GM19463 (cell line): ENCODE data around the gene SMYD3.
"Not testable (repeated sequence)": the region's sequence is repeated elsewhere in the genome, so short reads cannot be mapped to it uniquely, and the experiment has no call there.

Experiments
- ATAC-seq: cut with Tn5 transposase; IDR thresholded peaks from one replicate; pipeline ENCODE4 v1.9.1; 2021; ENCODE audit warnings: mild to moderate bottlenecking, moderate library complexity; ENCODE audit not compliant: unreplicated experiment

Gene SMYD3

DNA sequence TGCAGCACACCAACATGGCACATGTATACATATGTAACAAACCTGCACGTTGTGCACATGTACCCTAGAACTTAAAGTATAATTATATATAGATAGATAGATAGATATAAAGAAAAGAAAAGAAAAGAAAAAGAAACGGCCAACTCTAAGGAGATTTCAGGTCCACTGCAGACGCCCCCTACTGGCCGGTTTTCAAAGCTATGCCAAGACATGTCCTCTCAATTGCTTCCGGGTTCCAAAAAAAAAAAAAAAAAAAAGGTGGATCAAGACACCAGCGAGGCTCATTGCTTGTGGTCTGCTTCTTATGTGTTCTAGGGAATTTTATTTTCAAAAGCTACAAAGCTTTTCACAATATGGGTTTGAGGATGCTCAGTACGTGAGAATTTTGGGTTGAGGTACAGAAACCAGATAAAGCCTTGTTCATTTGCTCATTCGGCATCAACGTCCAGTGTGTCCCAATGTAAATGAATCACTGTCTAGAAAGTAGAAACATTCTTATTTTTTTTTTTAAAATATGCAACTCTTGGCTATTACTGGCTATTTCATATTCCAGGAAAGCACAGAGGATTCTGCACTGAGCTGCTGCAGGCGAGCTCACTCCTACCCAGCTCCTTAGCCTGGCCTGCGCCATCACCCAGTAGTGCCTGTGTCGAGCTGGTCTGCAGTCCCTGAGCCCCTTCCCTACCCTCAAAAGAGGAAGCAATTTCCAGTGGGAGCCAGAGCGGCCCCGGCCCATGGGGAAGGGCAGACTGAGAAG, 709.3 kb downstream of the SMYD3 start:
- no peak for ATAC-seq

DNA sequence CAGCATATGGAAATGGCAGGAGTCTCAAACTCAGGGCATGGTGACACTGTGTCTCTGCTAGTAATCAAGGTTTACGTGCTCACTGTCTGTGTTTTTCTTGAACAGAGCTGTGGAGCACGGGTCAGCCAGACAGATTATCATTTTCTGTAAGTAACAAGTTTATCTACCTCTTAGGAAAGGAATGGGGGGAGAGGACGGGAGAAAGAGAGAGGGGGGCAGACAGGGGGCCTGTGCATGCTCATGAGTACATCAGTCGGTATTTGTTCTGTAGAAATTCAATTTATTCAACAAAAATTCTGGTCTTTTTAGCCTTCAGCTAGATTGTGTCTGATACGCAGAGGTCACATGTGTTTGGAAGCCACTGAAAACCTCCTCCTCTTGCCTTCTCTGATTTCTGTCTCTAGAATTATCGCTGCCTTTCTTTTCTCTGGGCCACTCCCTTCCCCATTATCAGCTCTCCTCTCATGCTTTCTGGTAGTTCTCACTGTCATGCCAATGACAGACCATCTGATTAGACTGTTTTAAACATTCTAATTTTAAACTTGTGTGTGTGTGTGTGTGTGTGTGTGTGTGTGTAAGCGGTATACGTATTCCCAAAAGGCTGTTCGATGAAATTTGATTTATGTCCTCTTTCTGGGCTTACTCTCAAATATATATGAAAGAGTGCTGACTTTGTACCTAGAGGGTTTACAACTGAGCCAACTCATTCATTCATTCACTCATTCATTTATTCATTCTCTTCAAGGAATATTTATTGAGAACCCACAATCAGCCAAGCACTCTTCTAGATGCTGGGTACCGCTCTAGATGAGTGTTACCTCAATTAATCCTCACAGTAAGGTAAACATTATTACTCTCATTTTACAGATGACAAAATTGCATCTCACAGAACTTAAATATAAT, 715.4 kb downstream of the SMYD3 start:
- ATAC-seq: no peak

DNA sequence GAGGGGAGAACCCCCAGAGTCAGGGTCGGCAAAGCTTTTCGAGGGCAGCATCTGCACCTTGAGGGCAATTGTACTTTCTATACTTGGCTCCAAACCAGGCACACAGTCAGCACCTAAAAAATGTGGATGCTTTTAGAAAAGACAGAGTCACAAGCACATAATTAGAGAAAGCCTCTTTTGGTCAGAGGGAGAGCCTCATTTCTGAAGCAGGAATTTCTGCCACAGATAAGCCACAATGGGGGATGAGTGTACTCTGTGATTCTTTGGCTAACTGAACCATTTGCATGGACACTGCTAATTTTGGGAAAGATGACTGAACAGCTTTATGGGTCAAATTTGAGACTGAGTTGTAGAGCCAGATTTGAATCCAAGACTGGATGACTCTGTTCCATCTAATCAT, 716.6 kb downstream of the SMYD3 start:
- ATAC-seq: no peak

DNA sequence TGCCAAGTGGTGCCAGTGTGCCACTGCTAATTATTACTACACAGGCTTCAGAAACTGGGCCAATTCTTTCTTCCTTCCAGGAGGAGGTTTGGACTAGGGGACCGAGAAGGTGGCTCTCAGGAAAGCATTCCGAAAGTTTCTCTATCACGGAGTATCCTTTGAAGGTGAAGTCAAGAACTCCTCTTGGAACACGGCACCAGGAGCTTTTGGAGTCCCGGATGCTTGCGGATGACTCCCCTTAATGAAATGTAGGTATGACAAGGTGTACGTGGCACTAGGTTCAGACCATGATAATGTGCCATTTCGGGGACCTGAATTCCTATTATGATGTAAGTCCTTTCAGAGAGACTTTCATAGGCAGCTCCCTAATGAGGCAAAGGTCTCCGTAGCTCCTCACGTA, 718.2 kb downstream of the SMYD3 start:
- ATAC-seq: no peak

DNA sequence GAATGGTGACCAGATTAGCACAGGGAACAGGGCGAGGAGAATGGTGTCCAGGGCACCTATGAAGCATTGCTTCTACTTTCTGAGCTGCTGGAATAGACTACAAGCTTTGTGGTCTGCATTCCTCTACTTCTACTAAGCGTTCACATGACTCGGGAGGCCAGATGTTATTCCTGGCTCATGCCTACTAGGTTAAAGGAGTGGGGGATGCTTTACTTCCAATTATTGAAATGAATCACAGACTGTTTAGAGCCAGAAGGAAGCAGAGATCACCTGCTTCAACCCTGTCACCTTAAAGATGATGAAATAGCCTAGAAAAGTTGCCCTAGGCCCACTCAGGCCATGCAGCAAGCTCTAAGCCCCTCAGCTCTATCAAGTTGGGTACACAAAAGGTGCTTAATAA, 718.8 kb downstream of the SMYD3 start:
- no peak for ATAC-seq

DNA sequence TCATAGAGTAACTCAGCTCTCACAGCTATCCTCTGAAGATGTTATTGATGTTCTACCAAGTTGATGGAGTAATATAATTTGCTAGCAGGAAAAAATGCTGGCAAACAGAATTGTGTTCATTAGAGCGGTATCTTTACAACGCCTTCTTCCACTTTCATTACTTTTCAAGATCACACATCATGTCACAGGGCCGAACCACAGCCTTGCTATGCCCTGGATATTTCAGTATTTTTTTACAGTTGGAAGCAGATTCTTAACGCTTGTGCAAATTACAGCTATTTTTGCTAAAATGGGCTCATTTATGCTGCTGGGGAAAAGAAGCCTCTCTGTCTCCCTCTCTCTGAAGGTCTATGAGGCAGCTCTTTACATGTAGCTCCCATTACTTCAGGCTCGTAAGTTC, 720.1 kb downstream of the SMYD3 start:
- no peak for ATAC-seq

DNA sequence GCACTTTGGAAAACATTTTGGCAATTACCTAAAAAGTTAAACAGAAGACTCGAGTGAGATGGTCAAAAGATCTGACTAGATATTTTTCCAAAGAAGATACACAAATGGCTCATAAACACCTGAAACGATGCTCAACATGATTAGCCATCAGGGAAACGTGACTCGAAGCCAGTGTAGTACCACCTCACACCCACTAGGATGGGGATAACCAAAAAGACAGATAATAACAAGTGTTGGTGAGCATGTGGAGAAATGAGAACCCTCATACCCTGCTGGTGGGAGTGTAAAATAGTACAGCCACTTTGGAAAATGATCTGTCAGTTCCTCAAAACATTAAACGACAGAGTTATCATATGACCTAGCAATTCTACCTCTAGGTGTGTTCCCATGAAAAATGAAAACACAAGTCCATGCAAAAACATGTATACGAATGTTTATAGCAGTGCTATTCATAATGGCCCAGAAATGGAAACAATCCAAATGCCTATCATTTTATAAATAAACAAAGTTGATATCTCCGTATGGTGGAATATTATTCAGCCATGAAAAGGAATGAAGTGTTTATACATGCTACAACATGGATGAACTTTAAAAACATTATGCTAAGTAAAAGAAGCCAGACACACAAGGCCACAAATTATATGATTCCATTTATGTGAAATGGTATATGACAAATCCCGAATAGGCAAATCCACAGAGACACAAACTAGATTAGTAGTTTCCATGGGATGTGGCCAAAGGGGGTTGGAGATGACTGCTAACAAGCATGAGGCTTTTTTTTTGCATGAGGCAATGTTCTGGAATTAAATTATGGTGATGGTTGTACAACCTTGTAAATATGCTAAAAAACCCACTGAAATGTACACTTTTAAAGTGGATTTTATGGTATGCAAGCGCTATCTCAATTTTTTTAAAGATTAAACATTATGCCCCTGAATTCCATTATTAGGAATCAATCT, 727.0 kb downstream of the SMYD3 start:
- no peak for ATAC-seq

DNA sequence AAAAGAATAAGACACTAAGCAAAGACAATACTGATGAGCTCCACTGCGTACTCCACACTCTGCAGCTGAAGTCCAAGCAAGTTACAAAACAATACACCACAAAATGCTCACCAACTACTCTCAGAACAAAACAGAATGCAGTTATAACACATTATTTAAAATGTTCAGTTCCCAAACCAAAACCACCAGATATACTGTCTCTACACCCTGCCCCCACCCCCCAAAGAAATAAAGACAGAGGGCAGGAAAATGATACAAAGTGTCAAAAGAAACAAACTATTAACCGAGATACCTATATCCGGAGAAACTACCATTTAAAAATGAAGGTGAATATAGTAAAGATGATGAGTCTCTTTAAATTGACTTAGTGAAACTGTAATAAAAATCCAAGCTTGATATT, 729.3 kb downstream of the SMYD3 start:
- no peak for ATAC-seq

DNA sequence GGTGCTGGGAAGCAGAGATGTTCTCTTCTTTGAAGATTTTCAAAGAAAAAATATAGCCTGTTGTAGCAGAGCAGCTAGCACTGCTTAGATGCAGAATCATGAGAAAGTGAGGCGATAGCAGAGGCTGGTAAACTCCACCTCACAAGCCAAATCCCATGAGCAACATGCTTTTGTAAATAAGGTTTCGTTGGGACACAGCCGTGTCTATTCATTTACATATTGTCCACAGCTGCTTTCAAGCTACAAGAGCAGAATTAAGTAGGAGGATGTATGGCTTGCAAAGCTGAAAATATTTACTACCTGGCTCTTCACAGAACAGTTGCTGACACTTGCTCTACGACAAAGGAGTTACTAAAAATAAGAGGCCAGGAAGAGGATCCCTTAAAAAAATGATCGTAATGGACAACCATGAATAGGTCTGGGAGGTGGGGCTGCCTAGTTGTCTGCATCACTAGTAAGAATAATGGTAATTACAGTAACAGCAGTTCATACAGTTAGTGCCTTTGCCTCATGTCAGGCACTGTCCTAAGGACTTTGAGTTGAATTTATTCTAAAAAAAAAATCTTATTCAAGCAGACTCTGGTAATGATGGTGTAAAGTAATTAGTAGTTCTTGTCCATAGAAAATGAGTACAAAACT, 730.3 kb downstream of the SMYD3 start:
- no peak for ATAC-seq

DNA sequence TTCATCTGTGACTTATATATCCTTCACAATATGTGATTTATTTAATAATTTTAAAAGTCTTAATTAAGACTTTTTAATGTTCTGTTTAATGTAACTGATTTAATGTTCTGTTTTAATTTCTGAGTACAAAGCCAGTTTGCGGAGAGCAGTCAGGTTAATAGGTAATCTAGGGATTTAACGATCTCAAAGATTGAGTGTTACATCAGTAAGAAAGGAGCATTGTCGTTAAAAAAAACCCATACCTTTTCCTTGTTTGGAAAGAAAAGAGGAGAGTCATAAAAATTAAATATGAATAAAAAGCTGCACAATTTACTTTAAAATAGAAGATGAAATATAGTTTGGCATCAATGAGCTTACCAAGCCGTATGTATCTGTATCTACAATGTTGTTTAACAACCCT, 730.9 kb downstream of the SMYD3 start:
- no peak for ATAC-seq

DNA sequence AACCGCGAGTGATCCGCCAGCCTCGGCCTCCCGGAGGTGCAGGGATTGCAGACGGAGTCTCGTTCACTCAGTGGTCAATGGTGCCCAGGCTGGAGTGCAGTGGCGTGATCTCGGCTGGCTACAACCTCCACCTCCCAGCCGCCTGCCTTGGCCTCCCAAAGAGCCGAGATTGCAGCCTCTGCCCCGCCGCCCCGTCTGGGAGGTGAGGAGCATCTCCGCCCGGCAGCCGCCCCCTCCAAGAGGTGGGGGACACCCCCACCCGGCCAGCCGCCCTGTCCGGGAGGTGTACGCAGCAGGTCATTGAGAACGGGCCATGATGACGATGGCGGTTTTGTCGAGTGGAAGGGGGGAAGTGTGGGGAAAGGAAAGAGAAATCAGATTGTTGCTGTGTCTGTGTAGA, 732.1 kb downstream of the SMYD3 start:
- ATAC-seq: not testable (repeated sequence)

DNA sequence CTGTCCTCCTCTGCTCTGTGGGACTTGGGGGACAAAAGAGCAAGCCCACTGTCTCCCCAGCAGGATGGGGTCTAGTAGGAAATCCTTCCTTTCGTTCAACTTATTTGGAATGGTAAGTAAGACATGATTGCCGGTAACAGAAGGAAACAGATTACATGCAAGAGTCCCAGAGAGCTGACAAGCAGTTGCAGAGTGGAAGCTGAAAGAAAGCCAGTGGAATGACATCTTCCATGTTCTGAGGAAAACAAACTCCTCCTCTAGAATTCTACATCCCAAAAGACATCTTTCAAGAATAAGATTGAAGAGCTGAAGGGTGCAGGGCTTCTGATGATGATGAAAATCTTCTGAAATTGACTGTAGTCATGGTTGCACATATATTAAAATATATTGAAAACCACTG, 732.9 kb downstream of the SMYD3 start:
- no peak for ATAC-seq

DNA sequence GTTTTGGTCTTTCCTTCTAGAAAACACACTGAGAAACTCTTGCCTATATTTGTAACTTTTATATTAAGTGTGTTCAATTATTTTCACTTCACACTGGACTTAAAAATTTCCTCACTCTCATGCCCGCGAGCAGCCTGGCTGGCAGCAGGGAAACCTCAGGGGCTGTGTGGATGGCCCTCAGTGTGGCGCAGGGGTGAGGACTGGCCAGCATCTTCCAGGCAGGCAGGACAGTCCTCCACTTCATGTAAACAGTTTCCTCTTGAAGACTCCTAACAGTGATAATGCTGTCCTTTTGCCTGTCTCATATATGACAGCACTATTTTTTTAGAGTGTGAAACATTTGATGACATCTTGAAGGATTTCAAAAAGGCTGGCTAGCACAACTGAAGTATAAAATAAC, 733.7 kb downstream of the SMYD3 start:
- no peak for ATAC-seq

DNA sequence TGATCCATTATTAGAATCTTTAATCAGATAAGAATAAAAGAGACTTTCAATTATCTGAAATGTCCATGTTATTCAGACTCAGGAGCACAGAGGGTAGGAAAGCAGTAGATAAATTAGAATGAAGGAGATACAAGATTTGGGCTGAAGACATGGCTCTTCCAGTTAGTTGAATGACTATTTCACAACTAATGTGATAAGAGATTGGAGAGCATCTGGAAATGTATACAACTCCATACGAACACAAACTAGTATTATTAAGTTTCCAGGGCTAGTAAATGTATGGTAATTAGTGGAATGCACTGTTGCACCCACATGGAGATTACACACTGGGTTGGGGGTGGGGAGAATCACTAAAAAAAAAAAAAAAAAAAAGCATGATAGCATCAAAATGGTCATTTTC, 734.3 kb downstream of the SMYD3 start:
- ATAC-seq: no peak

DNA sequence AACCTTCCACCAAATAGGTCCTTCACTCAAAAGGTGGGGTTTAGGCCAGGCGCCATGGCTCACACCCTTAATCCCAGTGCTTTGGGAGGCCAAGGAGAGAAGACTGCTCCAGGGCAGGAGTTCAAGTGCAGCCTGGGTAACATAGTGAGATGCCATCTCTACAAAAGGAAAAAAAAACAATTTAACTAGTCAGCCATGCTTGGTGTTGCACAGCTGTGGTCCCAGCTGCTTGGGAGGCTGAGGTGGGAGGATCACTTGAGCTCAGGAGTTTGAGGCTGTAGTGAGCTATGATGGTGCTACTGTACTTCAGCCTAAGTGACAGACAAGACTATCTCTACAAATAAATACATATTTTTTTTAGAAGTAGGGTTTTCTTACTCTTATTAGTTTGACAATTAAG, 734.8 kb downstream of the SMYD3 start:
- no peak for ATAC-seq

DNA sequence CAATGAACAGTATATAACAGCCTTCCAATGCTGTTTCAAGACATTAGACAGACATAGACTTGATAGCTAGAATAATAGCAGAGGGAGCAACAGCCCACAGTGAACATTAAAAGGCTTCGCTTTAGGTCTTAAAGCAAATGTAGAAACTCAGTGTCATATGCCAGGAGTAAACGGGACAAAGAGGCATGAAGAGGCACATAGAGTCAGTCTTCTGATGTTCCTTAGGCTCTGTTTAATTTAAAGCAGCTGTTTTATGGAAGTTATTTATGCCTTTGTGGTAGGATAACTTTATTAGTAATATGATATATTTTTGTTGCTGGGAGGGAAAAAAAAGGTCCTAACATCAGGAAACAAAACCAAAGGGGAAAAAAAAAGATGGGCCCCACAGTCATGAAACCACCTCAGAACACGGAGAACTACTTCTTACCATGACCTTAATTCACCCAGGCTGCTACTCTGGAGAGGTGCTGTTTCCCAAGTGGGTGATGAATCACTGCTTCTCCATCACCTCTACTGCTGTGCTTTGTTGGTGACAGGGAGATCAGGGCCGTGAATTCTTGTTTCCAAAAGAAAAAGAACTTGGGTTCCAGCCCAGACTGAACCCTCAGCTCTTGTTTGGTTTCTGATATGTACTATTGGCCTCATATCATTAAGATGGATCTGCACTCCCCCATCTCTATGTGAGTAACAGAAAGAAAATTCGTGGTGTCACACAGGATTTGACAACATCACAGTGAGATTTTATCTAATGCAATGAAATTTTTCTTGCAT, 735.4 kb downstream of the SMYD3 start:
- ATAC-seq: no peak

DNA sequence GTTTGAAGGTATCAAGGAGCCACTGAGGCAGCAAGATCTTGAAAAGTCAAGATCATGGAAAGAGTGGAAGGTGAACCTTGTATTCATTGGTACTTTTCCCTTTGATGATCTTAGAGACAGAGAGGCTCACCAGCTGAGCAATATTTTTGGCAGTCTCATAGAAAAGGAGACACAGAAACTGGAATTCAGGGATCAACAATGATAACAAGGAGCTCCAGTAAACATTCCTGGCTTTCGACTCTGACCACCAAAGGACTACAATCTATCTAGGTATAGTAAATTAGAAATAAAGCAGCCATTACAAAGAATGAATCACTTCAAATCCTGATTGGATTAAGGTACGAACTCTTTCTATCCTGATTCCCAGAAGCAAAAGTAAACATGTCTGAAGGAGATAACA, 736.9 kb downstream of the SMYD3 start:
- ATAC-seq: no peak

DNA sequence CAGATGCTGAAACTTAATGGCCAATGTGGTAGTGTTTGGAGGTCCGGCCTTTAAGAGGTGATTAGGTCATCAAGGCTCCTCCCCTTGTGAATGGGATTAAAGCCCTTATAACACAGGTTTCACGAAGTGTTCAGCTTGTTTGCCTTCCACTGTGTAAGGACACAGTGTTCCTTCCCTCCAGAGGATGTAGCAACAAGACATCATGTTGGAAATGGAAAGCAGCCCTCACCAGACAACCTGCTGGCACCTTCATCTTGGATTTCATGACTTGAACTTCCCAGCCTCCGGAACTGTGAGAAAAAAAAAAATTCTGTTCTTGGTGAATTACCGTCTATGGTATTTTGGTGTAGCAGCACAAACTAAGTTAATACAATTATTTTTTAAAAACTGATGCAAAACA, 738.5 kb downstream of the SMYD3 start:
- no peak for ATAC-seq

DNA sequence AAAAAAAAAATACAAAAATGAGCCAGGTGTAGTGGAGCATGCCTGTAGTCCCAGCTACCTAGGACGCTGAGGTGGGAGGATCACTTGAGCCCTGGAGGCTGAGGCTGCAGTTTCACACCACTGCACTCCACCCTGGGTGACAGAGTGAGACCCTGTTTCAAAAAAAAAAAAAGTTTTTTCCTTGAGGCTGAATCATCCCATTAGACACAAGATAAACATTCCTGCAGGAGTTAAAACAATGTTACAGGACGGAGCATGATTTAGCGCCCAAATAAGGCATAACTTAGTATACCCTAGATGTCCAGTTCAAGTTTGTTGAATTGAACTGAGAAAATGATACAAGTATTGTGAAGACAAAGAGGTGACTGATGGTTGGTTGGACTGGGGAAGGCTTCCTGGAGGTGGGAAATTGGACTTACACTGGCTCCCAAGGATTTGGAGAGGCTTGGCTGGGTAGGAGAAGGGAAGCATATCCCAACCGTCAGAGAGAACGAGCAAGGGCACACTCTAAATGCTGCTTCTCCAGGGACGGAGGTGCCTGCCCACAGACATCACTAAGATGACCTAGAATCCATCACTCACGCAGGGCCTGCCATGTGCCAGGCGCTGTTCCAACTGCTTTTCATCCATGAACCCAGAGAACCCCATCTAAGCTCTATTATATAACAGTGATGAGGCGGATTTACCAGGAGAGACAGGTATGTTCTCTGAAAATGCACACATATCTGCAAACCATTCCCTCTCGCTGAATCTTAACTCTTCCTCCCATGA, 741.7 kb downstream of the SMYD3 start:
- ATAC-seq: no peak
